ENCODE results near the gene CPB1. TPM values are rescaled to one million over a fixed set of nuclear protein-coding genes. Genes with fewer than 3 reads are reported as not detected.

CPB1 gene
- total and polyA plus RNA-seq, 4 donors: 0.86 to 9.3 (median 0.99) TPM

DNA sequence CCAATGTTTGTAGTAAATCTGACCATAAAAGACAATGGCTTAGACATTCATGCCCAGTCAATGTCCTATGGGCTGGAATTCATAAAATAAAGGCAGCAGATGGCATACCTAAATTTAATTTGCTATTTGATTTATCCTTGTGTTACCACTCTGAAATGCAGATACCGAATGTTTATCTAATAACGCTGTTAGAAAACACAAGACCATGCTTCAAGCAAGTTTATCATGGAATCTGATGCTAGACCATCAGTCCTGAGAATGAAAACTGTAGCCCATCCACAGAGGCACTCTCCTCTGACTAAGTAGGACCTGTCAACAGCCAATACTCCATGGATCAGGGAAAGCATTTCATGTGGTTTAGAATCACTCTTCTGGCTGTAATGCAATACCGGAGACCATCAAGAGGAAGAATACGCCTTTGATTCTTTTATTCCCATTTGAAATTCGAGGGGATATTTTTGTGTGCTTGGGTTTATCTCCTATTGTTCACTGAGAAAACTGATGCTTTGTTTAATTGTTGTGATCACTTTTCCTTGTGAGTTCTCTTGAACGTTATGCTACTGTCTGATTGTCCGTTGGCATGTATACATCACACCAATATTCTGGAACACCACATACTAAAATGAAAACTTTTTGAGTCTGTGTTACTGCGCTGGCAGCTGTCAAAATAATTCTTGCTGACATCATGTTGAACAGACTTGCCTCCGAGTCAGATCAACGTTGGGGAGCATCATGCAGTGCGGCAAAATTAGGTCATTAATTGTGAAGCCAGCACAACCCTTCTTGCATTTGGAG, 12.1 kb upstream of the CPB1 start:
- TF ChIP-seq, protein P1, sequence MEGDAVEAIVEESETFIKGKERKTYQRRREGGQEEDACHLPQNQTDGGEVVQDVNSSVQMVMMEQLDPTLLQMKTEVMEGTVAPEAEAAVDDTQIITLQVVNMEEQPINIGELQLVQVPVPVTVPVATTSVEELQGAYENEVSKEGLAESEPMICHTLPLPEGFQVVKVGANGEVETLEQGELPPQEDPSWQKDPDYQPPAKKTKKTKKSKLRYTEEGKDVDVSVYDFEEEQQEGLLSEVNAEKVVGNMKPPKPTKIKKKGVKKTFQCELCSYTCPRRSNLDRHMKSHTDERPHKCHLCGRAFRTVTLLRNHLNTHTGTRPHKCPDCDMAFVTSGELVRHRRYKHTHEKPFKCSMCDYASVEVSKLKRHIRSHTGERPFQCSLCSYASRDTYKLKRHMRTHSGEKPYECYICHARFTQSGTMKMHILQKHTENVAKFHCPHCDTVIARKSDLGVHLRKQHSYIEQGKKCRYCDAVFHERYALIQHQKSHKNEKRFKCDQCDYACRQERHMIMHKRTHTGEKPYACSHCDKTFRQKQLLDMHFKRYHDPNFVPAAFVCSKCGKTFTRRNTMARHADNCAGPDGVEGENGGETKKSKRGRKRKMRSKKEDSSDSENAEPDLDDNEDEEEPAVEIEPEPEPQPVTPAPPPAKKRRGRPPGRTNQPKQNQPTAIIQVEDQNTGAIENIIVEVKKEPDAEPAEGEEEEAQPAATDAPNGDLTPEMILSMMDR (IDR thresholded peaks at IDR 0.05; ENCODE audit: control extremely low read depth, extremely low read depth): no peak
- Histone ChIP-seq H3K4me1 (ENCODE audit: control insufficient read depth in 5 of 5, insufficient read depth in 5 of 5, low read length in 5 of 5) (peaks cover 0 to 9% (median 0%) of the 10 kb centered on the region in 5 donors), H3K27me3 (ENCODE audit: control insufficient read depth in 3 of 3, insufficient read depth in 3 of 3, low read length in 2 of 3) (no peaks in the 10 kb centered on the region), H3K9ac (ENCODE audit: insufficient read depth in 1 of 2, low read length in 2 of 2) (no peak overlapping the region), H3K27ac (ENCODE audit: low read depth in 1 of 2, low read length in 1 of 2) (no peak overlapping the region), H3K9me3 (ENCODE audit: control insufficient read depth in 4 of 4, insufficient read depth in 3 of 4, low read length in 3 of 4) (peaks cover 0 to 3% (median 0%) of the 10 kb centered on the region in 4 donors), H3K4me3 (no peak overlapping the region), H3K36me3 (ENCODE audit: control insufficient read depth in 4 of 4, insufficient read depth in 4 of 4, low read length in 4 of 4) (no peaks in the 10 kb centered on the region)
- no peak for DNase-seq
- no peak for ATAC-seq (ENCODE audit: insufficient read depth, low FRiP score)
- 82 to 93% methylated on average over 11 of the region's 11 CpGs for WGBS, 2 donors

GRCh38 chr3:148816427-148816826, 11.2 kb upstream of the CPB1 start:
- Histone ChIP-seq H3K27ac (ENCODE audit: low read depth in 1 of 2, low read length in 1 of 2) (no peak overlapping the region), H3K9ac (ENCODE audit: insufficient read depth in 1 of 2, low read length in 2 of 2) (no peak overlapping the region), H3K9me3 (ENCODE audit: control insufficient read depth in 4 of 4, insufficient read depth in 3 of 4, low read length in 3 of 4) (peaks cover 0 to 3% (median 0%) of the 10 kb centered on the region in 4 donors), H3K4me1 (ENCODE audit: control insufficient read depth in 5 of 5, insufficient read depth in 5 of 5, low read length in 5 of 5) (peaks cover 0 to 13% (median 4%) of the 10 kb centered on the region in 5 donors), H3K4me3 (no peak overlapping the region), H3K36me3 (ENCODE audit: control insufficient read depth in 4 of 4, insufficient read depth in 4 of 4, low read length in 4 of 4) (no peaks in the 10 kb centered on the region), H3K27me3 (ENCODE audit: control insufficient read depth in 3 of 3, insufficient read depth in 3 of 3, low read length in 2 of 3) (no peaks in the 10 kb centered on the region)
- DNase-seq (no peak), ATAC-seq (ENCODE audit: insufficient read depth, low FRiP score) (no peak)
- TF ChIP-seq, protein P1 (IDR thresholded peaks at IDR 0.05; ENCODE audit: control extremely low read depth, extremely low read depth): no peak
- WGBS, 2 donors: 90 to 91% methylated on average over 2 of the region's 2 CpGs

DNA sequence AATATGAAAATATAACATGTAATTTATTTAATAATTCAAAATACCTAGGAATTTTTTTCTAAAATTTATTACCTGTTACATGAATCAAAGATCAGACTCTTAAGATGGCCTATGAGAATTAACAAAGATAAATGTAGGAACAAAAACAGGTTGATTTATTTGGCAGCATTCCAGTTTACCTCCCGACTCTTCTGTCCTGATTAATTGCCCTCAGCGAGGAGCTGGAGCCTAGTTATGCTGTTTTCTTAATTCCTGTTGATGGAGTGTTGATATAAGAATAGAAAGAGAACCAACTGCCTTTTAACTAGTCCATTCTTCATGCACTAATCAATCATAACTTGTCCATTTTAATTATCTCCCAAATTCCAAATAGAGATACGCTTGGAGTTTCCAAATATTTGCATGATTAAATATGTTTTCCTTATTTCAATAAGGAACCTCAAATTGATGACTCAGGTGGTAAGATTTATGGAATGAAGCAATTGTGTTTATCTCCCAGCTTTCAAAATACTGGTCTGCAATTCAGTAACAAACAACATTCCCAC, 10.6 kb upstream of the CPB1 start:
- Histone ChIP-seq H3K9ac (ENCODE audit: insufficient read depth in 1 of 2, low read length in 2 of 2) (no peak overlapping the region), H3K4me1 (ENCODE audit: control insufficient read depth in 5 of 5, insufficient read depth in 5 of 5, low read length in 5 of 5) (peaks cover 0 to 13% (median 4%) of the 10 kb centered on the region in 5 donors), H3K4me3 (no peak overlapping the region), H3K27ac (ENCODE audit: low read depth in 1 of 2, low read length in 1 of 2) (no peak overlapping the region), H3K27me3 (ENCODE audit: control insufficient read depth in 3 of 3, insufficient read depth in 3 of 3, low read length in 2 of 3) (no peaks in the 10 kb centered on the region), H3K36me3 (ENCODE audit: control insufficient read depth in 4 of 4, insufficient read depth in 4 of 4, low read length in 4 of 4) (no peaks in the 10 kb centered on the region), H3K9me3 (ENCODE audit: control insufficient read depth in 4 of 4, insufficient read depth in 3 of 4, low read length in 3 of 4) (peaks cover 0 to 3% (median 0%) of the 10 kb centered on the region in 4 donors)
- DNase-seq (no peak), ATAC-seq (ENCODE audit: insufficient read depth, low FRiP score) (no peak)
- TF ChIP-seq, protein P1 (IDR thresholded peaks at IDR 0.05; ENCODE audit: control extremely low read depth, extremely low read depth): no peak
- WGBS, 2 donors: 49 to 68% methylated on average over 3 of the region's 3 CpGs
